CD1c-positive myeloid dendritic cell (primary cell): Measurements from ENCODE around the gene STAM.

Experiments
- DNase-seq: peaks from one replicate; pipeline ENCODE4 v3.0.0-alpha.2; 2016; ENCODE audit errors: extremely low spot score

Gene STAM

DNA sequence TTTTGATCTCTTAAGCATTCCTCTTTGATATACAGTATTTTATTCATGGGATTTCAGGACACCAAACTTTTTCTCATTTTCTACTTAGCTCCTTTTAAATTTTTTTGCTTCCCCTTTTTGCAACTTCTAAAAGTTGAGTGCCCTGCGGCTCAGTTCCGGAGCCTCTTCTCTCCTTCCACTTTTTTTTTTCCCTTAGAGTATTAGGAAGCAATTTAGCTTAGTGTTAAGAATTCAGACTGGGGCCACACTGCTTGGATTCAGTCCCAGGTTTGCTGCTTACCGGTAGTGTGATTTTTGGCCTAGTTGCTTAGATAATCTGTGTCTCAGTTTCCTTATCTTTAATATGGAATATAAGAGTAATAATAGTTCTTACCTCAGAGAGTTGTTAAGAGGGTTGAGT lies 3.4 kb downstream of the STAM start:
- DNase-seq, result peak; percentile 57

DNA sequence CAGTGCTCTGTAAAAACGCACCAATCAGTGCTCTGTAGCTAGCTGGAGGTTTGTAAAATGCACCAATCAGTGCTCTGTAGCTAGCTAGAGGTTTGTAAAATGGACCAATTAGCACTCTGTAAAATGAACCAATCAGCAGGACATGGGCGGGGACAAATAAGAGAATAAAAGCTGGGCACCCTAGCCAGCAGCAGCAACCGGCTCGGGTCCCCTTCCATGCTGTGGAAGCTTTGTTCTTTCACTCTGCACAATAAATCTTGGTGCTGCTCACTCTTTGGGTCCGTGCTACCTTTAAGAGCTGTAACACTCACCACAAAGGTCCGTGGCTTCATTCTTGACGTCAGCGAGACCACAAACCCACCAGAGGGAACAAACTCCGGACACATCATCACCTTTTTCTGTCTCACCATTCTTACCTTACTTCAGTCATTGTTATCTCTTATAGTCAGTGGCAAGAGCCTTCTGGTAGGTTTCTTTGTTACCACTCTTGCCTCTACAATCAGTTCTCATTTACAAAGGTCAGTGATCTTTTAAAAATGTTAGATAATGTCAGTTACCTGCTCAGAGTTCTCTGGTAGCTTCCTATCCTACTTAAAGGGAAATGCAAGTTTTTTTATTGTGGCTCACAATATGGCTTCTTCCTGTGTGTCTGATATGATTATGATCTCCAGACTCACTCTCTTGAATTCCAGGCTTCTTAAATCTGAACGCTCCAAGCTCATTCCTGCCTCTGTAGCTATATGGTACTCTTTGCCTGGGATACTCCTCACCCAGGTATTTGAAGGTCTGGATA lies 4.5 kb downstream of the STAM start:
- DNase-seq, result no peak

DNA sequence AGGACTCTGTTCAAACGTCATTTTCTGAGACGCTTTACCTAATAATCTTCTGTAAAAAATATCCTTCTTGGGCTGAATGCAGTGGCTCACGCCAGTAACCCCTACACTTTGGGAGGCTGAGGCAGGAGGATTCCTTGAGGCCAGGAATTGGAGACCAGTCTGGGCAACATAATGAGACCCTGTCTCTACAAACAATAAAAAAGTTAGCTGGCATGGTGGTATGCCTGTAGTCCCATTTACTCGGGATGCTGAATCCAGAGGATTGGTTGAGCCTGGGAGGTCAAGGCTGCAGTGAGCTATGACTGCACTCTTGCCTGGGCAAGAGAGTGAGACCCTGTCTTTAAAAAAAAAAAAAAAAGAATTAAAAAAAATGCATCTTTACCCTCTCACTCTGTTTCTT lies 5.1 kb downstream of the STAM start:
- no peak for DNase-seq

DNA sequence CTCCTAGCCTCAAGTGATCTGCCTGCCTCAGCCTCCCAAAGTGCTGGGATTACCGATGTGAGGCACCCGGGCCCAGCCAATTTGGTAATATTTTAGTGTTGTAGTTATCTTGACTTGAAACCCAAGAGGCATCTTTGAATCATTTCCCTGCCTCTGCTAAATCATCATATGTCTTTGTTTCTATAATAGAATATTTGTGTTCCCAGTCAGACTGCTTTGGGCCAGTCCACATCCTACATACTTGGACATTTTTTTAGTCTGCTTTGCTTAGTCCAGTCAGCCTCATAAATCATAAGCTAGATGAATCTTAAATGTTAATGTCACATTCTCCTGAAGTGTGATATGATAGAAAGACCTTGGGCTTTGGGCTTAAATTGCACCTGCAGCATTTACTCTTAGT lies 5.9 kb downstream of the STAM start:
- DNase-seq, result no peak

DNA sequence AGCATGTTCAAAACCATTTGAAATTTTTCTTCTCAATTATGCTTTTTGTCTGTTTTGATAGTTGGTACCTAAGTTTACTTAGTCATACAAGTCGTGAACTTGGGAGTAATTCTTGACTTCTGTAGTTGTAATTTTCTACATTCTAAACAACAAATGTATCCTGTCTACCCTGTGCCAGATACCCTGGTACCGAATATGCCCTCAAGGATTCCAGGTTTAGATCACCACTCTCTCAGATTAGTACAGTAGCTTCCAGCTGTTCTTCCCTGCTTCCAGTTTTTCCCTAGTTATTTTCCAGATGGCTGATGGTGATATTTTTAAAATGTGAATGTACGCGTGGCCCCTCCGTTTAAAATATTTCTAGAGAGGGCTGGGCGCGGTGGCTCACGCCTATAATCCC lies 6.5 kb downstream of the STAM start:
- no peak for DNase-seq

DNA sequence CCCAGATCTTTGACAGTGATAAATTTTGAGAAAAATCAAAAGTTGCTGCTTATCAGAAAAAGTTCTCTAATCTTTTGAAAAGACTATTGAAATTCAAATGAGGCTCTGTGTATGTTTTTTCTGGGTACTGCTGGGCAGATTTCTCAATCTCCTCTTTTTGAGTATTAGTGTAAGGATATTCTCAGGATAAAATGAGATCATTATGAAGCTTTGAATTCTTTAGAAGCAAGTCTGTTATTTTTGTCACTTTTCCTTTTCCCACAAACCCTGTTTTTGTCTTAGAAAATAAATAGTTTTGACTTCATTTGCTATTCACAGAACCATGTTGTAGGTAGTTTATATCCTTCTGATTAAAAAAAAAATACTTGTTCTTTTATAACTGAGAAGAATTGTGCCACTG lies 7.9 kb downstream of the STAM start:
- DNase-seq, result no peak

DNA sequence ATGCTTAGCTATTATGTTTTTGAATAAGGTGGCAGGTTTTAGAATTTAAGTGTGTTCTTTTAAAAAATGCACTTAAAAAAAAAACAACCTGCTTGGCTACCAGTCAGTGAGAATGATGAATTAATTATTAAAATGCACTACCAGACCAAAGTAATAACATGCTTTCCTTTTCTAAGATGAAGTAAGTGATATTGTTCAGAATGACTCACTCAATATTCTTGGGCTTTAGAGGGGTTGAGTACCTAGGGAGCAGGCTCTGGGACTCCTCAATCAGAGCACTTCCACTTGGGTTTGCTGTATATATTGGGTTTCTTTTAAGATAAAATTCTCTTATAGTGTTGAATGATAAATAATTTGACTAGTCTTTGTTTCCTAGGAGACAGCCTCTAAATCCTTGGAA lies 8.6 kb downstream of the STAM start:
- no peak for DNase-seq

DNA sequence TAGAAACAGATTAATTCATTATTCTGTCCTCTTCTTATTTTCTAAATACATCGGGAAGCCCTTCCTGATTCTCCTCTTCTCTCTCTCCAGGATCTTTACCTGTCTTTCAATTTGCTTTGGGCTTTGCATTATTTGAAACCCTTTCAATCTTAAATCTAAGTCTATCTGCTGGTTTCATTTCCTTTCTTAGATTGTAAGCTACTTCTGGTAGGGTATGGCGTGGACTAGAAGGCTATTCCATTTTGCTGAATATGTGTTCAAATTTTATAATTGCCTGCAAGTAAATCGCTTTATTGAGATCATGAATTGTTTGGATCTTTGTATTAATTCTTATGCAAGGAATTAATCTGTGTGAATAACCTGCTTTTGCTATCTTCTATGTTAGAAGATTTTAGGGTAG lies 11.1 kb downstream of the STAM start:
- DNase-seq, result no peak

DNA sequence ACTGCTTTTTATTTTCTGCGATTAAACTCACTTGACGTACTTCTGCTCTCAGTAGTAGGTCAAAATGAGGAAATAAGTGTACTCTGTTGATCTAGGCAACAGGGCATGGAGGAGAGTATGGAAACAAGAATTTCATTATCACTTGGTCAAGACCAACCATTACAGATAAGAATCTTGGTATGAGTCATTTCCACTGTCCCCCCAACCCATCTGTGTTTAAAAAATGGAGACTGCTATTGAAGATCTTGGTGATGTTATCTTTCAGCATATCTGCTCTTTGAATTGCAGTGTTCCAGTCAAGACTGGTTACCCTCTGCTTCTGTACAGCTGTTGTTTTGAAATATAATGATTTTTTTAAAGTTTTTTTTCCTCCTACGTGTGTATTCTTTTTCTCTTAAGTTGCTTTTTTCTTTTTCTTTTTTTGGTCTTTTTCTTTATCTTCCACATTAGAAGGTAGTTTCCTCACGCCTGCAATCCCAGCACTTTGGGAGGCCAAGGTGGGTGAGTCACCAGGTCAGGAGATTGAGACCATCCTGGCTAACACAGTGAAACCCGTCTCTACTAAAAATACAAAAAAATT lies 11.7 kb downstream of the STAM start:
- DNase-seq, result peak; percentile 23

DNA sequence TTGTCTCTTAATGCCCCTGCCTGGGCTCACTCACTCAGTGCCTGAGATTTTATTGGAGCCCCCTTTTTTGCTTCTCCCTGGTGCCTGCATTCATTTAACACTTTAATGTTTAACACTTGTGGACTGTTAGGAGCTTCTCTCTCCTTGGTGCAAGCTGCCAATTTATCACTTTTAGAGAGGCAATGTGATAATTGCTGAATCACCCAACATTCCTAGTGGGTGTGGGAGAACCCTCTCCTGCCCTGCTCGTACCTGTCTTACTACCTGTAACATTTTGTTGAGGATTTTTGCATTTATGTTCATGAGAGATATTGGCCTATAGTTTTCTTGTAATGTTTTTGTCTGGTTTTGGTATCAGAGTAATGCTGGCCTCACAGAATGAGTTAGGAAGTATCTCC lies 13.2 kb downstream of the STAM start:
- DNase-seq, result no peak

DNA sequence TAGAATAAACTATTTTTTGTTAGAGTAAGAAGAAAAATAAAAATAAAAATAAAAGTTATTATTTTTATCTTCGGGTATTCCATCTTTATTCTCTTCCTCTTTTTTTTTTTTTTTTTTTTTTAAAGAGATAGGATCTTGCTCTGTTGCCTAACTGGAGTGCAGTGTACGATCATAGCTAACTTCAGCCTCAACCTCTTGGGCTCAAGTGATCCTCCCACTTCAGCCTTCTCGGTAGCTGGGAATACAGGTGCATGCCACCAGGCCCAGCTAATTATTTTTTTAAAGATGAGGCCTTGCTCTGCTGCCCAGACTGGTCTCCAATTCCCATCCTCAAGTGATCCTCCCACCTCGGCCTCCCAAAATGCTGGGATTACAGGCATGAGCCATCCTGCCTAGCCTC lies 15.4 kb downstream of the STAM start:
- no peak for DNase-seq

DNA sequence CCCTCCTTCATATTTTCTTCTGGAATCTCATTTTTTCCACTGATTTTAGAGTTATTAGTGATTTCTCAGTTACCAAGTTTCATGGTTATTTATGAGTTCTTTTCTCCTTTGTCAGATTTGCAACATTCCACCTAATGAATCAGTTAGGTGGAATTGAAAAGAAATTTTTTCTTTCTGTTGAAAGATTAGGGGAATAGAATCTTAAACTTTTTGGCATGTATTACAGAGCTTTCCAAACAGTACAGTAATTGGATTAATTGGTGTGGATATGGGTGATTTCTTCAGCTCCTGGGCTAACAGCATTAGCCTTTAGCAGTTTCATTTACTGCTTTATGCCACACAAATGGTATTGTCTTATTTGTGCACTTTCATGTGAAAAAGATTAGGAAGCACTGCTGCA lies 17.0 kb downstream of the STAM start:
- no peak for DNase-seq

DNA sequence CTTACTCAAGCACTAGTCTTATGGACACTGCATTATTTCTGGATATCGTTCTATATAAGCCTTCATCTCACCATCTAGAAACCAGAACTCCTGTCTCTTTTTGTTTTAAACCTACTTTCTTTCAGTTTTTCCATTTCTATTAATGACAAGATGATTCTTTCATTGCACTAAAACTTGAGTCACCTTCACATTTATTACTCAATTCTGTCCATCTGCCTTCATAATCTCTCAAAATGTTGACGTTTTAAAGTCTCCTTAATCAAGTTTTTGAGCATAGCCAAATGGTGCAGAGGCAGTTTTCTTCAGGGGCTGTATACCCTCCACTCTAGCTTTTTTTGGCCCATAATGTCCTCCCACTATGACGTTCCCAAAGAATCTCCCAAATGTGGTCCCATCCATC lies 17.6 kb downstream of the STAM start:
- no peak for DNase-seq

DNA sequence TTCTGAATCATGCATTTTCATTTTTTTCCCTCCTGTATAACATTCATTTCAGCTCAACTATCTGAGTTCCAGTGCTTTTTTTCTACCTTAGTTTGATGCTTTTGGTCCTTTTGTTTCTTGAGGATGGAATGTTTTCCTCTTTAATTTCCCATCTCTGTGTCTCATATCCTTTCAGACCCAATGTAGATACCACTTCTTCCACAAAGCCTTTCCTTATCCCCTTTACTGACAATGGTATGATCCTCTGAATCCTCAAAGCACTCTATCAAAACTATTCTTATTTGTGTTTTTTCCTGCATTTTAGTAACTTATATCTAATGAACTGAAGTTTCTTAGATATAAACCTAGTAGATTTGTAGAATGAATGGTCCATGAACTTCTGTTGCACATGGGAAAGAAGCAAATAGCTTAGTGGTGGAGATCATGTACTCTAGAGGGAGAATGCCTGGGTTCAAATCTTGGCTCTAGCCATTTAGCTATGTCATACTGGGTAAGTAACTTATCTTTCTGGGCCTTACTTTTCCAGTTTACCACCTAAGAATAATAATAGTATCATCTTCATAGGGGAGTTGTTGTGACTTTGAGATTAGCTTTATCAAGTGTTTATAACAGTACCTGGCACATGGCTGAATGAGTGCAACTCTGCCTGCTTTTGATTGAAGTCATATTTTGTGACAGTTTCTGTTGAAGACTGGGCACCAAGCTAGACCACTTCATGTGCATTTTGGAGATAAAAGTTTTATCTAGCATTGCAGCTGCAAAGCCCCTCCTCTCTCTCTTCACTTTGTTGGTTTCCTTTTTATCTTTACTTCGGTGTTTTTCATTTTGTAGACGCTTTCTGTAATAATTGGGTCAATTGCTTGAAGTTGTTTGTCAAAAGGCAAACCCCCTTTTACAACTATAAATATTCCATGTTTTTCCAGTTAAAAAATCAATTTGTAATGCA lies 18.5 kb downstream of the STAM start:
- DNase-seq, result no peak

DNA sequence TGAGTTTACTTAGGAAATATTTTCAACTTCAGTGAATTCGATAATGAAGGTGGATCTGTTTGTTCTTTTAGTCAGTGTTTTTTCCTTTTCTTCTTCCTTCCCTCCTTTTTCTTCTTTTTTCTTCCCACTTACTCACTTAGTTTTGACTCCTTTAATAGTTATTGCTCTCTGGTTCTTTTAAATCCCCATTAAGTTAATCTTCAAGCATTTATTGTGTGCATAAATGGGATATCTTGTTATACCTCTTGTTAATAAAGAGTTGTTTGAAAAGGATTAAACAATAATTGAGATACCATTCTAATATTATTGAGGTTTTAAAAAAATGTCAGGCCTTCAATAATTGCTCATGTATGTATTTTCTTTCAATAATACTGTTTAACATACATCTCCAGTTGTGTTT lies 19.5 kb downstream of the STAM start:
- DNase-seq, result no peak

DNA sequence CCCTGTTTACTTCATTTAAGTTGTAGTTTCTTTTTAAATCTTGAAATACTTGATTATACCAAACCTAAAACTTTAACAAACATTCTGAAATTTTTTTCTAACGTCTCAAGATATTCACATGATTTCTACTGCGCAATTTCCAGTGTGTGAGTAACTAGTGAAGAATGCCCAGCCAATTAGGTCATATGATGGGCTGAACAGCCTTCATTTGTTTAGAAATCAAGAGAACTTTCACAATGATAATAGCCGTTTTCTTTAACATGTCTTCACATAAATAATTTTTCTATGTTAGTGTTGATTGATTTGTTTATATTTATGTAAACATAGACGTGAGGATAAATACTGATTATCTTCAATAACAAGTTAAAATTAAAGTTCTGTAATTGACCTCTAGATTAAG lies 21.8 kb downstream of the STAM start:
- peak; percentile 39 for DNase-seq

DNA sequence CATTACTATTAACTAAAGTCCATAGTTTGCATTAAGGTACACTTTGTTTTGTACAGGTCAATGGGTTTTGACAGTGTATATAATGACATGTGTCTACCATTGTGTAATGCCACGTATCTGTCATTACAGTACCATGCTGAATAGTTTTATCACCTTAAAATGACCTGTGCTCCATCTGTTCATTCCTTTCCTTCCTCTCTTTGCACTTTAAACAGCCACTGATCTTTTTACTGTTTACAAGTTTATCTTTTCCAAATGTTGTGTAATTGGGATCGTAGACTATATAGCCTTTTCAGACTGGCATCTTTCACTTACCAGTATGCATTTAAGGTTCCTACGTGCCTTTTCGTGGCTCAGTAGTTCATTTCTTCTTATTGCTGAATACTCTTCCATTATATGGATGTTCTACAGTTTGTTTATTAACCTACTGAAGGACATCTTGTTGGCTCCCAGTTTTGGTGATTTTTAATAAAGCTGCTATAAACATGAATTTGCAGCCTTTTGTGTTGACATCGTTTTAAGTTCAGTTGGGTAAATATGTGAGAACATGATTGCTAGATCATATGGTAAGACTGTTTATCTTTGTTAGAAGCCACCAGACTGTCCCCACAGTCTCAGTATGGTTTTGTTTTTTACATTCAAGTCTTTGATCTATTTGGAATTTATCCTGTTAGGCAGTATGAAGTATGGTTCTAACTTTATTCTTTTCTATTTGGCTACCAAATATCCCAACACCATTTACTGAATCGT lies 24.7 kb downstream of the STAM start:
- no peak for DNase-seq

DNA sequence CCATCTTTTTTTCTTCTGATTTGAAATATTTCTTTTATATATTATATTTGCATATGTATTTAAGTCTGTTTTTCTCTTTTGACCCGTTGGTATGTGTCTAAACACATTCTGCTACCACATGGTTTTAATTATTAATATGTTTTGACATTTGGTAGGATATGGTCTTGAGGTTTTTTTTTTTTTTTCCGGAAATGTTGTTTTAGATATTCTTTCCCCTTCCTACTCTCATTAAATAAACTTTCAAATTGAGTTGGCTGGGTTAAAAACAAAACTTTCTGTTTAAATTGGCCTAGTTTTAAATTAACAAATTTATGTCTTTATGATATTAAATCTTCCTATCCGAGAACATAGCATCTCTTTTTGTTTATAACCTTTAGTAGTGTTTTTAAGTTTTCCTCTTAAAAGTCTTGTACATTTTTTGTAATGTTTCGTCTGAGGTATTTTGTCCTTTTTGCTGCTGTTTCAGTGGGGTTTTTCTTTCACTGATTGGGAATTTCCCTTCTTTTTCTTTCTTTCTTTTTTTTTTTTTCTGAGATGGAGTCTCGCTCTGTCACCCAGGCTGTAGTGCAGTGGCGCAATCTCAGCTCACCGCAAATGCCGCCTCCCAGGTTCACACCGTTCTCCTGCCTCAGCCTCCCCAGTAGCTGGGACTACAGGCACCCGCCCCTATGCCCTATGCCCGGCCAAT lies 25.4 kb downstream of the STAM start:
- DNase-seq, result no peak

DNA sequence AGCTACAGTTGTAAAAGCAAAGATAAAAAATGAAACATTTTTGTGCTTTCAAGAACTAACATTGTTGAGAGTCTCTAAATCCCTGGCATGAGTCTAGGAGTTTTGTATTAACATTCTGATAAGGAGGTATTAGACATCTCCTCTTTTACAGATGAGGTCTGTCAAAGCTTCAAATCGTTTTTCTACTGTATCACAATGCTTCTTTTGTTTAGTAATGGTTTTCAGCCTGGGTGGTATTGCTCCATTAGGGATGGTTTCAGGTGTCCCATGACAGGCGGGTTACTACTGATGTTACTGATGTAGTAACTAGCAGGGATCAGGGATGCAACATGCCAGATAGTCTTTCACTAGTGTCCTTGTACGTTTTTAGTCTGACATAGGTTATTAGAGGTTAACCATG lies 27.4 kb downstream of the STAM start:
- DNase-seq, result no peak

DNA sequence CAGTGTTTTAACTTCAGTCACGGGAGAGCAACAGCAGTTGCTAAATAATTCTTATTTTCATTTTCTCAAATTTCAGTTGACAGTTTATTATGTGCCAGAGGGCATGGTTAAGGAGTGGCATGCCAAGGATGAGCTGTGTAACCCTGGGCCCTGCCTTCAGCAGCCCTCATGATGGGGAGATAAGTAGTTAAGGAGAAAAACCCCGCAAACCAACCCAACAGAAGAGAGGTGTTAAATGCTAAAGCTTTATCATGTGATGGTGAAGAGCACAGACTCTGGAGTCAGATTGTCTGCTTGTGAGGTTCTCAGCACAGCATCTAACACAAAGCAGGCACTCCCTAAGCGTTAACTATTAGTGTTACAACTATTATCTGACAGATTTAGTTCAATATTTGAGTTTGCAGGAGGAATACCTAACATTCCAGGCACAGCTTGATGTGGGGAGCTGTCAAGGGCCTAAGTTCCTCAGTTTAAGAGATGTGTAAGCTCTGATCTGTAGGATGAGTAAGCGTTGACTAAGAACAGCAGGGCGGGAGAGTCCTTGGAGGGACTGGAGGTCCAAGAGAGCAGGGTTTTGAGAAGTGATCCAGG lies 29.6 kb downstream of the STAM start:
- peak; percentile 41 for DNase-seq

DNA sequence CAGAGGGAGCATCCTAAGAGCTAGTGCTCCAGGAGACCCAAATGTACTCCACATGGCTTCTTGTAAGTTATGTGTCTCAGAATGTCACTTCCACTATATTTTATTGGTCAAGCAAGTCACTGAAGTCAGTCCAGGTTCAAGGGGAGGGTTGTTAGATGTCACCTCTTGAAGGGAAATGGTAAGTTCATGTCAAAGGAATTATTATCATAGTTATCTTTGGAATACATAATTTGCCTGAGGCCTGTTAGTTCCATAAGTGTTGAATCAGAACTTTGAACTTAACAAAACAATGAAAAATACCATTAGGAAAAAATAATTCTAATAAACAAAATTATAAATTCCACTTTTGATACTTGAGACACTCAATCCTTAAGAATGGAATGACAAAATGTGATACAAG lies 30.6 kb downstream of the STAM start:
- no peak for DNase-seq
